GM18867 (cell line): ENCODE measurements around the gene SLC4A3.

ENCODE experiments used
- ATAC-seq: cut with Tn5 transposase; IDR thresholded peaks from one replicate; pipeline ENCODE4 v1.9.1; 2021; ENCODE audit warnings: mild to moderate bottlenecking, moderate library complexity; ENCODE audit not compliant: unreplicated experiment

Gene SLC4A3

DNA sequence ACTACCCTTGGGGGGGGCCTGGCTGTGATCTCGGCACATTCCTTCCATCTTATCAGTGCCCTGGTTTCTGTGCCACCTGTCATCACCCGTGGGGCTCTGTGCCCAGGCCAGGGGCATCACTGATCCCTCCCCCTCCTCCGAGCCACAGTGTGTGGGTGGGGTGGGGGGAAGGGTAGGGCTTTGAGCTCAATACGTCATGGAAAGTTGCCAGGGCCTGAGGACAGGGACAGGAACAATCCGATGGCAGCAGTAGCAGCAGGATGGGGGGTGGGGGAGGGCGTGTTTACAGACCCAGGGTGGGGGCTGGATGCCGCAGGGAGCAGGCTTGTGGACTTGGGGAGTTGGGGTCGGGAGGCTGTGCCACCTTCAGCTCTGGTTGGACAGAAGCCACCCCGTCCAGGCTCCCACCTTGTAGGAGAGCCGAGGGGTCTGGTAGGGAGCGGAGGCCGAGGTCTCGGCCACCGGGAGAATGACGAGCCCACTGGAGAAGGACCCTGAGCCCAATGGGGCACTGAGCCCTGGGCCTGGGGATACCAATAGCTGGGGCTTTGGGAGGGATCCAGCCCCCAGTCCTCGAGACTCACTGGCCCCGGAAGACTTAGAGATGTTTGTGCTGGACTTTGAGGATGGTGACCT is 3.5 kb downstream of the SLC4A3 start:
- no peak for ATAC-seq

DNA sequence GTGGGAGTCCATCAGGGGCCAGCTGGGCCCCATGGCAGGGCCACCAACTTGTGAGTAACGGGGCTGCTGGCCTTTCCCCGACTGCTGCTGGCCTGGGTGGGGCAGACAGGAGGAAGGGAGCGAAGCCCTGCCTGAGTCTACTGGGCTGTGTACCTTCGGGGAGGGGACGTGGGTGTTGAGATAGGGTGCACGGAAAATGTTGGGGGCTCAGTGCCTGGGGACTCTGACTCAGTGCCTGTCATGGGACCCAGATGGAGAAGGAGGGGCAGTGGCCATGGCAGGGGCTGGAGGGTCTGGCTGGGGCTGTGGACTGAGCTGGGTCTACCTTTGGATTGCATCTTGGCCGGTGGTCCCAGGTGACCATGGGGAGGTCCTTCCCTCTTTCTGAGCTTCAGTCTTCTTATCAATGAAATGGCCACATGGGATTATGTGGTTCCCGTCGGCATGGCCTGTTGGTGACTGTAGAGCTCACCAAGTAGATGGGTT is 4.0 kb downstream of the SLC4A3 start:
- ATAC-seq = no peak

DNA sequence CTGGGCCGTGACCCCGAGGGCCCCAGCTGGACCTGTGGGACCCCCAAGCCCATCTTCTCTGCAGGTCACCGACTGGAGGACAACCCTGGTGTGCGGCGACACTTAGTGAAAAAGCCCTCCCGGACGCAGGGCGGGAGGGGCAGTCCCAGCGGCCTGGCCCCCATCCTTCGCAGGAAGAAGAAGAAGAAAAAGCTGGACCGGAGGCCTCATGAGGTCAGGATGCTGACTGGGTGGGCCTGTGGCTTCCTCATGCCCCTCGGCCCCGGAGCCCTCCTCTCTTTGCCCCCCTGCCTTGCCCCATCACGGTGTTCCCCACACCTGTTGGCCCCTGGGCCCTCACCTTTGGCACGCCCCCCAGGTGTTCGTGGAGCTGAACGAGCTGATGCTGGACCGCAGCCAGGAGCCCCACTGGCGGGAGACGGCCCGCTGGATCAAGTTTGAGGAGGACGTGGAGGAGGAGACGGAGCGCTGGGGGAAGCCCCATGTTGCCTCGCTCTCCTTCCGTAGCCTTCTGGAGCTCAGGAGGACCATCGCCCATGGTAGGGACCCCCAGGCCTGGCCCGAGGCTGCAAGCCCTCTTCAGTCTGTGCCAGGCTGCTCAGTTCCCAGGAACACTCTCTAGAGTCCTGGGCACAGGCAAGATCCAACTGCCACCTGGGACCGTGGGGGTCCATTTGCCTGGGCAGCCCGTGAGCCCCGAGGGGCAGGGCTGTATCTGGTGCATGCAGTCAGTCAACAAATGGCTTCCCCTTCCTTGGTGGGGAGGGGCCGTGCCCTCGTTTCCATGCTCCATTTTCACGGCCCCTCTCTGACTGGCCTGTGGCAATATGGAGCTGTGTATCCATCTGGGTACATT is 4.7 kb downstream of the SLC4A3 start:
- ATAC-seq = no peak

DNA sequence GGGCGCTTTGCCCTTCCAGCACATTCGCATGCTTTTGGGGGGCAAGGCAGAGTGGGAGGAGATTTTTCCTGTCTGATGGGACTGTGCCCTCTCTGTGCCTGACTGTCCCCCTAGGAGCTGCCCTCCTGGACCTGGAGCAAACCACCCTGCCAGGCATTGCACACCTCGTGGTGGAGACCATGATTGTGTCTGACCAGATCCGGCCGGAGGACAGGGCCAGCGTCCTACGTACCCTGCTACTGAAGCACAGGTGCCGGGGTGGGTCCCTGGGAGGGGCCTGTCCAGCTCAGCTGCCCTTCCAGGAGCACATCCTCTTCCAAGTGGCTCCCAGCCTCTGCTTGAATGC is 5.3 kb downstream of the SLC4A3 start:
- no peak for ATAC-seq

DNA sequence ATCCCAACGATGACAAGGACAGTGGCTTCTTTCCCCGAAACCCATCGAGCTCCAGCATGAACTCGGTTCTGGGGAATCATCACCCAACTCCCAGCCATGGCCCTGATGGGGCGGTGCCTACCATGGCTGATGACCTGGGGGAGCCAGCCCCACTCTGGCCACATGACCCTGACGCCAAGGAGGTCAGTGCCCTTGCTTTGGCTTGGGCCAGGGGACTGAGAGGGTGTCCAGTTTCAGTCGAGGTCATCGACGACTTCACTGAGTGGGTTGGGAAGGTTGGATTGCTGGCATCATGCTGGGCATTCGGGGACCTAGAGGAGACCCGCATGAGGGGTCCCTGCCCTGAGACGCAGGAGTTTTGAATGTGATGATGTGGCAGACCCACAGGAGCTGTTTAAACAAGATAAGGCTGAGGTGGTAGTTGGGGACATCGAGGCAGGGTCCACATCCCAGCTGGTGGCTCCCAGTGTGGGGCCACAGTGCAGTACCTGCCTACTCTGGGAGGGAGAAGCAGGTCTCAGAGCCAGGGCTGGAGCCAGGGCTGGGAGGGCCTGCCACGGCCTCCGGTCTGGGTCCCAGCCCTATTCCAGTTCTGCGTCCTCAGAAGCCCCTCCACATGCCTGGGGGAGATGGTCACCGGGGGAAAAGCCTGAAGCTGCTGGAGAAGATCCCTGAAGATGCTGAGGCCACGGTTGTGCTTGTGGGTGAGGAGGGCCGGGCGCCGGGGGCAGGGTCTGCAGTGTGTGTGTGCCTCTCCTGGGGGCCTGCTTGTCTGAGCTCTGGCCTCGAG is 6.0 kb downstream of the SLC4A3 start:
- ATAC-seq = no peak

DNA sequence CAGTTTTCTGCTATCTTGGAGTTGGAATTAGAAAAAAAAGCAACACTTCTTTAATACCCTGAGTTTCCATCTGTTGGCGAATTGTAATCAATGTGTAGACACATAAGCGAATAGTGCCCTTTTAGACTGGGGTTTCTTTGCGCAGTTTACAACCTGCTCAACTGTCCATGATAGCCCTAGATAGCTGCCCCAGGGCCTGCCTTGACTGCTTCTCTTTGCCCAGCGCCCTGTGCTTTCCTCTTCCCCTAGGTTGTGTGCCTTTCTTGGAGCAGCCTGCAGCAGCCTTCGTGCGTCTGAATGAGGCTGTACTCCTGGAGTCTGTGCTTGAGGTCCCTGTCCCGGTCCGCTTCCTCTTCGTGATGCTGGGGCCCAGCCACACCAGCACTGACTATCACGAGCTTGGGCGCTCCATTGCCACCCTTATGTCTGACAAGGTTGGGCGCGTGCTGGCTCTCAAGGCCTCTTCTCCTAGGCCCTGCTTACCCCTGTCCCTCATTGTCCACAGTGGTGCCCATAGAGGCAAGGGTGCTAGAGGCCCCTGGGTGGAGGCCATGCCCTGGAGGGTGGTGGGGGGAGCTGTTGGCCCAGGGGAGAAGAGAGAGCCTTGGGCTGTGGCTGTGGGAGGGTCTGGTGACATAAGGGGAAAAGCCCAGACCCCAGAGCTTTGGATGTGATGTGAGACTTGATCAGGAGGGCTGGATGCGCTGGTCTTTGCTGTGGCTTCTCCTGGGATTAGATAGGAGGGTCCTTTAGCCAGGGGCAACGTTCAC is 6.9 kb downstream of the SLC4A3 start:
- ATAC-seq = no peak

DNA sequence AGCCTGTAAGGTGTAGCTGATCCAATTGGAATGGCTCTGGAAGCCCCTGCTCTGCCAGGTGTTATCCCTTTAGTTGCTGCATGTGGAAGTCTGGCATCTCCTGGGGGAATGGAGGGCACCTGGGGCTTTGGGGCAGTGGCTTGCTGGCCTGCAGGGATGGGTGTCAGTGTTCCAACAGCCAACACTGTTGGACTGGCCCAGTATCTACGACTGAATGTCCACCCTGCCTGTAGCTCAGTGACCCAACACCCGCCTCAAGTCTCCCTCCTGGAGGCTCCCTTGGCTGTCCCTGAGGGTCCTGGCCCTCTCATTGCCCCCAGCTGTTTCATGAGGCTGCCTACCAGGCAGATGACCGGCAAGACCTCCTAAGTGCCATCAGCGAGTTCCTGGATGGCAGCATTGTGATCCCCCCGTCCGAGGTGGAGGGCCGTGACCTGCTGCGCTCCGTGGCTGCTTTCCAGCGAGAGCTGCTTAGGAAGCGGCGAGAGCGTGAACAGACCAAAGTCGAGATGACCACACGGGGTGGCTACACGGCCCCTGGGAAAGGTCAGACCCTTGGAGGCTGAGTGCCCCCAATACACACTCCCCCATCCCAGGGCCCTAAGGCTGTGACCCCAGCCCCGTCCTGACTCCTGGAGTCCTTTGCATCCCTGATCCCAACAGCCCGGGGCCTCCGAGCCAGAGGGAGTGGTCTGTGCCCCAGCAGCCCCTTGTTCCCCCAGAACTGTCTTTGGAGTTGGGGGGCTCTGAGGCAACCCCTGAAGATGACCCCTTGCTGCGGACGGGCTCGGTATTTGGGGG is 7.7 kb downstream of the SLC4A3 start:
- ATAC-seq = no peak

DNA sequence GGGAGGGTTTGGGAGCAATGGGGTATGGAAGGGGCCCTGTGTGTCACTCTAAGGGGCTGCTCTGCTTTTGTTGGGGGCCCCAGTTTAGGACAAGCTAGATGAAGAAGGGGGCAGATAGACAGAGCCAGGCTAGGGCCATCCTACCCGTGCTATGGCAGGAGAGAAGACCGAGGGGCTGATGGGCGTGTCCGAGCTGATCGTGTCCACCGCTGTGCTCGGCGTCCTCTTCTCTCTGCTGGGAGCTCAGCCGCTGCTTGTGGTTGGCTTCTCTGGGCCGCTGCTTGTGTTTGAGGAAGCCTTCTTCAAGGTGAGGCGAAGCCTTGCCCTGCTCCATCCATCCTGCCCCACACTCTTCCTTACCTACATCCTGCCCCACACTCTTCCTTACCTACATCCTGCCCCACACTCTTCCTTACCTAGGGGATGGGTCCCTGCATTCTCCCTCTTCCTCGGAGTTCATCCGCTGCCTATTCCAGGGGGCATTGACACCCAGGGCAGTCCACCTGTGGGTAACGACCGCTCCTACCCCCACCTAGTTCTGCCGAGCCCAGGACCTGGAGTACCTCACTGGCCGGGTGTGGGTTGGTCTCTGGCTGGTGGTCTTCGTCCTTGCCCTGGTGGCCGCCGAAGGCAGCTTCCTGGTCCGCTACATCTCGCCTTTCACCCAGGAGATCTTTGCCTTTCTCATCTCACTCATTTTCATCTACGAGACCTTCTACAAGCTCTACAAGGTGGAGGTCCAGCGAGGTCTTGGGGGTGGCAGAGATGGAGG is 8.9 kb downstream of the SLC4A3 start:
- no peak for ATAC-seq

DNA sequence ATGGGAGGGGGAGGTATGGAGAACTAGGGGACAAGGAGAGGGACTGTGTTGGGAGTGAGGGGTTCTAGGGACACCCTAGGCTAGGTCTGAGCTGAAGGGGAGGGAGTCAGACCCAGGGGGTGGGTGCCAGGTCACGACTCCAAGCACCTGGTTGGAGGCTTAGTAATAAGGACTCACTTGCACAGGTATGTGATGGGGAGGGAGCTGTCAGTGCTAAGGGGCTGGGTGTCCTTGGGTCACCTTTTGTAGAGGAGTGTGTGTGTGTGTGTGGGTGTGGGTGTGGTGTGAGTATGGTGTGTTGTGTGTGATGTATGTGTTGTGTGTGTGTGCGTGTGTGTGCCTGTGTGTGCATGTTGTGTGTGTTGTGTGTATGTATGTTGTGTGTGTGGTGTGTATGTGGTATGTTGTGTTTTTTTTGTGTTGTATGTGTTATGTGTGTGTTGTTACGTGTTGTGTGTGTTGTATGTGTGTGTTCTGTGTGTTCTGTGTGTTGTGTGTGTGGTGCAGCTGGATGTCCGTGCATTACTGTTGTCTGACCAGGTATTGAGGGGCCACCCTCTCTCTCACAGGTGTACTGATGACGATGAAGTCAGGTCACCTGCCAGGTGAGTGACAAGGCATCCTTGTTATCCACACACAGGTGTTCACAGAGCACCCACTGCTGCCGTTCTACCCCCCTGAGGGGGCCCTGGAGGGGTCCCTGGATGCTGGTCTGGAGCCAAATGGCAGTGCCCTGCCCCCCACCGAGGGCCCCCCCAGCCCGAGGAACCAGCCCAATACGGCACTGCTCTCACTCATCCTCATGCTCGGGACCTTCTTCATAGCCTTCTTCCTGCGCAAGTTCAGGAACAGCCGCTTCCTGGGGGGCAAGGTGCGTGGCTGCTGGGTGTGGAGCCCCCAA is 9.8 kb downstream of the SLC4A3 start:
- ATAC-seq = no peak

DNA sequence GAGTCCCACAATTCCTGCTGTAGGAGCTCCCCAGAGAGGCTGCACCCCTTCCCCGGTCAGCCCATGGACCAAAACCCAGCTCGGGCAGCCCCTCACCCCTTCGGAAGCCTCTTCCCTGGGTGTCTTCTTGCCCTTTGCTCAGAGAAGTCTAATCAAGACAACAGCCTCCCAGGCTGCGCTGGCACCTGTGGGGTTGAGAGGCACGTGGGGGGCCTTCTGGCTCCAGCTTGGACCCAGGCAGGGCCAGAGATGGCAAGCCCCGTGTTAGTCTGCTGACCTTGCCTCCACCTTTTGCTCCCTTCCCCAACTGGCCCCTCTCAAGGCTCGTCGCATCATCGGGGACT is 10.4 kb downstream of the SLC4A3 start:
- no peak for ATAC-seq

DNA sequence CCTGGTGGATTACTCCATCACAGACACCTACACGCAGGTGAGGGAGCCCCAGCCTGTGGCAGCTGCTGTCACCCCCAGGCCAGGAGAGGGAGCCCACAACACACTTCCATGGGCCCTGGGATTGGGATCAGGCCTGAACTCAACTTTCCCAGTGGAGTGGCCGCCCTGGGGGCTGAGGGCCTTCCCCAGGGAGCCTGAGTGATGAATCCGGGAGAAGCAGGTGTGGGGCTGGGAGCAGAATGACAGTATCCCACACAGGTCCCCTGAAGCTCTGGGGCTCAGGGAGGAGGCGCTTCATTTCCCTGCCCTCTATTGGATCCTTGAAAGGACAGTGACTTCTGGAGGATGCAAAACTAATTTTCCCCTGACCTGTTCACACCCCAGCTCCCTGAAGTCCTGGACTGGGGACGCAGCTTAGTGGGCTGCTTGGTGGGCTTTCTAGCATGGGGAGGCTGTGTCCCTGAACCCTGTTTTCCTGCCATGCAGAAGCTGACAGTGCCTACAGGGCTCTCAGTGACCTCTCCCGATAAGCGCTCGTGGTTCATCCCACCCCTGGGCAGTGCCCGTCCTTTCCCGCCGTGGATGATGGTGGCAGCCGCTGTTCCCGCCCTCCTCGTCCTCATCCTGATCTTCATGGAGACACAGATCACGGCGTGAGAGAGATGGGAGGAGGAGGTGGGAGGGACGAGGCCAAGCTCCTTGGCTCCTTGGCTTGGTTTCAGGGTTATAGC is 11.0 kb downstream of the SLC4A3 start:
- no peak for ATAC-seq

DNA sequence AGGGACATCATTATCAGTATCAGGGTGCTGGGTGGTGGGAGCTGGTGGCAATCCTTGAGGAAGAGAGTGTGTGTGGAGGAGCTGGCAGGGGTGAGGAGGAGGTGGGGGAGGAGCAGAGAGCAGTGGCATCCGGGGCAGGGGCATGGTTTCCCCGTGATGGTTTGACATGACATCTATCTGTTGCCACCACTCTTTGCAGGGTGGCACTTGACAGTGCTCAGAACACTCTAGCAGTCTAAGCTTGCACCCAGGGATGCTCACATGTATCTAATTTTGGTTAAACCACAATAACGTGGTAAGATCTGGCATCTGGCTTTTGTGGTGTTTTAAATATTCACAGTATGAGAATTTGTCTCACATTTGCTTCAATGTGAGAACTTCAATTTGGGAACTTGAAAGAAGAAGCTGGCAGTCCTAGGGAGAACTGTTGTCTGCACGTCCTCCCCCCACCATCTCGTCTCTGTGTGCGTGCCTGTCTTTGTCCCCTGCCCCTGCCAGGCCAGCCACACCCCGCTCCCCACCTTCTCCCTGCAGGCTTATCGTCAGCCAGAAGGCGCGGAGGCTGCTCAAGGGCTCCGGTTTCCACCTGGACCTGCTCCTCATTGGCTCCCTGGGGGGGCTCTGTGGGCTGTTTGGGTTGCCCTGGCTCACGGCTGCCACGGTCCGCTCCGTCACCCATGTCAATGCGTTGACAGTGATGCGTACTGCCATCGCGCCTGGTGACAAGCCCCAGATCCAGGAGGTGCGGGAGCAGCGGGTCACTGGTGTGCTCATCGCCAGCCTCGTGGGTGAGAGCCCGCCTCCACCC is 11.7 kb downstream of the SLC4A3 start:
- no peak for ATAC-seq

DNA sequence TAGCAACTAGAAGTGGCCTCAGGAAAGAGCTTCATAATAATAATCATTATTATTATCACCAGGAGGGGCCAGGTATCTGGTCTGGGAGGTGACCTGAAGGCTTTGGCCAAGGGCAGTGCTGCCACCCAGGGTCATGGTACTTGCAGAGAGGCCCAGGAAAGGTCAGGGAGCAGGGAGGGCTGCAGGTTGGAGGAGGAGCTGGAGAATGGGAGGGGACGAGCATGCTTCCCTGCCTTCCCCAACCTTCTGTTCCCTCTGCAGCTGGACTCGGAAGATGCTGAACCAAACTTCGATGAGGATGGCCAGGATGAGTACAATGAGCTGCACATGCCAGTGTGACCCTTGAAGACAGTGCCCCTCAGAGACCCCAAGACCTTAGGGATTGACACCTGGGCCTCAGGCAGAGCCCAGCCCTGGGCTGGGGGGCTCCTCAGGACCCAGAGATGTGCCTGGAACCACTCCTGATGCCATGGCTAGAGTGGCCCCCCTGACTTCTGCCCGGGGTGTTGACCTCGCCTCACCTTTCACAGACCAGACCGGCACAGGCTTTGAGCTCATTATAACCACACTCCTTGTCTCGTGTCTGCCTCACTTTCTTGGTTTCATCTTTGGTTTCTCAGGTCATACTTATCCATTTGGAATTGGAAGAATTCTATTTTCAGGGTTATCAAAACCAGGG is 14.1 kb downstream of the SLC4A3 start:
- no peak for ATAC-seq

DNA sequence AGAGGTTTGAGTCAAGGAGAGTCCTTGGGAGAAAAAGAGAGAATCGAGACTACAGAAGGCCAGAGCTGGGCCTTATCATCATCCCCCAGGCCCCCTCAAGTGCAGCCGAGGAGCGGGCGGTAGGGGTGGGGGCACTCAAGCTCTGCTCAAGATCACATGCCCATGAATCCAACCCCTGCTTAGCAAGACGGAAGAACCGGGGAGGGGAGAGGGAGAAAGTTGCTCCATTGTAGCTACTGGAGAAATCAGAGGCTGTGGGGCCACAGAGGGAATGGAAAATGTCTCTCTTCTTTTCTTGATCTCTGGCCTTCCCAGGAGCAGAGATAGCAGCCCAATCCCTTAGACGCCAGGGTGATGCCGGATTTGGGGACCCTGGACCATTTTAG is 14.6 kb downstream of the SLC4A3 start:
- no peak for ATAC-seq

DNA sequence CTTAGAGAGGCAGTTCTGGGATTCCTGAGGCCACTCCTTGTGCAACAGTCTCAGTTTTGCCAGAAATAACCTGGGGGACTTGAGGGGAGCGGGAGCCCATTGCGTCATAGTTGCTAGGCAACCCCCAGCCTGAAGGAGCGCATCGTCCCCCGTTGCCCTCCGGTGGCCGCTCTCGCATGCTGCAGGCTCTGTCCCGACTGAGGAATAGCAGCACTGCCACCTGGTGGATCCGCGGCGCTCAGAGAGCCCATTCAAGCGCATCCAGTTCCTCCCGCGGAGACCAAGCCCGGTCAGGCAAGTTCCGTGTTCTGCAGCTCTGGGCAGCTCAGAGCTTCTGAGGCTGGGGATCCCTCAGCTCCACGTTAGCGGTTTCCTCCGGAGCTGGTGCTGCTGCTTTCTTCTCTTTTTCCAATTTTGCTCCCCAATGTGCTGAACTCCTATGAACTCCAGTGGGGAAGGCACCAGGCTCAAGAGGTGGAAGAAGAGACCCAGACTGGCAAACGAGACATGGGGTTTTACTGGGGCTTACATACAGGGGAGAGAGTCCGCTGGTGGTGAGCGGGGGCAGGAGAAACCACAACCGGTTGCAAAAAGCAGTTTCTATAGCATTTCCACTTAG is 15.1 kb downstream of the SLC4A3 start:
- ATAC-seq = peak; percentile 96

DNA sequence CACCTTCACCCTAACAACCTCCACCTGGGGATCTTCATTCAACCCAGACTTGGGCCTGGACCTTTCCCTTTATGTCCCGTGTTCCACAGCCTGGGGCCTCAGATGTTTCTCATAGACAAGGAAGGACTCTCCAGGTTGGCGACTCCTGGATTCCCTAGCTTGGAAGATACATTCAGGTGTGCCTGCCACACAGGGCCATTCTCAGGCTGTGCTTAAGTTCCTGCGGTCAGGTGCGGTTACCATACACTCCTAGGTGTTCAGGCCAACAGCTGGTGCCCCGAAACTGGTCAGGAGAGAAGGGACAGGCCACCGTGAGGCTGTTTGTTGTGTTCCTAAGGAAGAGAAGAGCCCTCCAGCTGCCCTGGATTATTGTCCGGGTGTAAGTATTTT is 15.6 kb downstream of the SLC4A3 start:
- ATAC-seq = no peak
